Activated CD8-positive, alpha-beta memory T cell treated with anti-CD3 and anti-CD28 coated beads, Interleukin-2, amount 50 U/mL, for 1 hour (primary cell): ENCODE data around the gene EP400.
"Not testable (repeated sequence)": the region's sequence is repeated elsewhere in the genome, so short reads cannot be mapped to it uniquely, and the experiment has no call there.

ENCODE experiments used
- DNase-seq: peaks from one replicate; pipeline ENCODE4 v3.0.0-alpha.2; 2020; ENCODE audit errors: extremely low read depth

Gene EP400

DNA sequence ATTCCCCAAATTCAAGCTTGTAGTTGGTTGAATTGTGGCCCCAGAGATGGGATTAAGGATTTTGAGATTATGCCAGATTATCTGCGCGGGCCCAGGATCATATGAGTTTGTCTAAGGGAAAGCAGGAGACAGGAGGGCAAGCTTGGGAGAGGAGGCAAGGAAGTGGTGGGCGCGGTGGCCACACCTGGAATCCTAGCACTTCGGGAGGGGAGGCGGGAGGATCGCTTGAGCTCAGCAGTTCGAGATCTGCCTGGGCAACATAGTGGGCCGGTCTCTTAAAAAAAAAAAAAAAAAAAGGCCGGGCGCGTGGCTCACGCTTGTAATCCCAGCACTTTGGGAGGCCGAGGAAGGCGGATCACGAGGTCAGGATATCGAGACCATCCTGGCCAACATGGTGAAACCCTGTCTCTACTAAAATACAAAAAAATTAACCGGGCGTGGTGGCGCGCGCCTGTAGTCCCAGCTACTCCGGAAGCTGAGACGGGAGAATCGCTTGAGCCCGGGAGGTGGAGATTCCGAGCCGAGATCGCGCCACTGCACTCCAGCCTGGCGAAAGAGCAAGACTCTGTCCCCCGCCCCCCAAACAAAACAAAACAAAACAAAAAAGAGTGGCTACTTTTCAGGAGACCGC is 21.5 kb upstream of the EP400 start:
- DNase-seq = no peak

DNA sequence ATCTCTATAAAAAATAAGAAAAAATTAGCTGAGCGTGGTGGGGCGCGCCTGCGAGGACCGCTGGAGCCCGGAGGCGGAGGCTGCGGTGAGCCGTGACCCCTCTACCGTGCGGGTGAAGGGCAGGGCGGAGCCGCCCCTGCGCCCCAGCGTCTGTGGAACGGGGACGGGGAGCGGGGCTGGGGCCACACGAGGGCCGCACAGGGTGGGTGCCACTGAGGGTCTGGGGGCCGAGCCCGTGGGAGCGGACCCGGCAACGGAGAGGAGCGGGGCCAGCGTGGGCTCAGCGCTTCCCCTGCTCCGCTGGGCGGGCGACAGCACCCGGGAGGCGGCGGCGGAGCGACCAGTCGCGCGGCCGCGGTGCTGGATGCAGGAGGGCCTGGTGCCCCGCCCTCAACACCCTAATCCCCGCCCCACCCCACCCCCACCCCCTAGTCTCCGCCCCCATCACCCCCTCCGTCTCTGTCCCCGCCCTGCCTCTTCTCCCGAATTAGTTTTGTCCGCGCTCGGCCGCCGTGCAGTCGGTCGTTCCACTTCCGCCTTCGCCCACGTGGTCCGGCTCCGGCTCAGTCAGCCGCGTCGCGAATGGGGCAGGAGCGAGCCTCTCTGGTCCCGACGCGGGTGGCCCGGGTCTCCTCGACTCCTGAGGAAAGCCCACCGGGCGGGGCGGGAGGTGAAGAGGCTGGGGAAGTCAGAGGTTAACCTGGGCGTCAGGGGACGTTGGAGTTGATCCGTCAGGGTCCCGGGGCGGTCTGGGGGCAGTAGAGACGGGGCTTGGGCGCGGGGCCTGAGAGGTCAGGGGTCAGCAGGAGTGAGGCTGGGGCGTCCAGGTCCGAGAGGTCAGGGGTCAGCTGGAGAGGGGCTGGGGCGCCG is 20.8 kb upstream of the EP400 start, which contains the start of gene PUS1:
Gene PUS1 (plus strand): TSS at position 566 of the 870 bp plus-strand sequence. CDS start 447 bp downstream, outside the sequence.
- peak; percentile 85 for DNase-seq

DNA sequence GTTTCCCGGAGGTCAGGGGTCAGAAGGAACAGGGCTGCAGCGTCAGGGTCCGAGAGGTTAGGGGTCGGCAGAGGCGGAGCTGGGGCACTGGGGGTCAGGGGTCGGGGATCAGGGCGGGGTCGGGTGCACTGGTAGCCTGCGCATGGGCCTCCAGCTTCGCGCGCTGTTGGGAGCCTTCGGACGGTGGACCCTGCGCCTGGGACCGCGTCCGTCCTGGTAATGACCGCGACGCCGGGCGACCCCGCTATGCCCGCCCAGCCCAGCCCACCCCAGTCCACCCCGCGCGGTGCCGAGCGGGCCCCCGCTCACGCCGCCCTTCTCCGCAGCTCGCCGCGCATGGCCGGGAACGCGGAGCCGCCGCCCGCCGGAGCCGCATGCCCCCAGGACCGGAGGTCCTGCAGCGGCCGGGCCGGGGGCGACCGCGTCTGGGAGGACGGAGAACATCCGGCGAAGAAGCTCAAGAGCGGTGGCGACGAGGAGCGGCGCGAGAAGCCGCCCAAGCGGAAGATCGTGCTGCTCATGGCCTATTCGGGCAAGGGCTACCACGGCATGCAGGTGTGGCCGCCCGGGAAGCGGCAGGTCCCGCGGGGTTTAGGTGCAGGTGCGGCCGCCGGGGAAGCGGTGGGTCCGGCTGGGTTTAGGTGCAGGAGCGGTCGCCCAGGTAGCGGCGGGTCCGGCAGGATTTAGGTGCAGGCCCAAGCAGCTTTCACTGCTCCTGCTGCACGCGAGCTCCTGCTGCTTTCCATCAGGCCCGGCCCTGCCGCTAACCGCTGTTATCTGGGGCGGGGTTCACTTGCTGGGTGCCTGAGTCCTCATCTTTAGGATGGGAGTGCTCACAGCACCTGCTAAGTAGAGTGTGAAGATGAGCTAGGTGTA is 19.9 kb upstream of the EP400 start:
- no peak for DNase-seq

DNA sequence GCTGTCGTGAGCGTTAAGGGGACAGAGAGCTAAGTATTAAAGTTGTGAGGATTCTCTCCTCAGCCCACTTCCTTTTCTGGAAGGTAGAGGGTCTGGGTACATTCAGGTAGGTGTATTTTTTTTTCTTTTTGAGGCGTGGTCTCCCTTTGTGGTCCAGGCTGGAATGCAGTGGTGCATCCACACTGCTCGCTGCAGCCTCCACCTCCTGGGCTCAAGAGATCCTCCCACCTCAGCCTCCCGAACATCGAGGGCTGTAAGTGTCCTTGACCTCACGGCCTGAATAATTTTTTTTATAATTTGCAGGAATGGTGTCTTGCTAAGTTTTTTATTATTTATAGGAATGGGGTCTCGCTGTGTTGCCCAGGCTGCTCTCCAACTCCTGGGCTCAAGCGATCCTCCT is 19.2 kb upstream of the EP400 start:
- DNase-seq = no peak

DNA sequence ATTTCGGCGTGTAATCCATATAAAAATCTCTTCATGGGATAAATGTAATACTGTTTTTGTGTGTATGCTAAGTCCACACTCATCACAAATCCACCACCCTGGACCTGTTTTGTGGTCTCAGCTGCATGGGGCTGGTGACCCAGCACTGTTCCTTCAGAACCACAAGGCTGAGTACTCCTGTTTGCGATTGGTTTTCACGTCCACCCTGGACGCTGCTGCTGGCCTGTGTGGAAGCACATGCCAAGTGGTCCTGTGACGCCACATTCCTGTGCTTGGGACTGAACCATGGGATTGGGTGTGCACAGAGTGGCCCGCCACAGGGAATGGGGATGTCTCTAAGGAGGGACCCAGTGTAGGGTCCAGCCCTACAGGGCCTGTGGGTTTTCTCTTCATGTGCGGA is 16.4 kb upstream of the EP400 start:
- no peak for DNase-seq

DNA sequence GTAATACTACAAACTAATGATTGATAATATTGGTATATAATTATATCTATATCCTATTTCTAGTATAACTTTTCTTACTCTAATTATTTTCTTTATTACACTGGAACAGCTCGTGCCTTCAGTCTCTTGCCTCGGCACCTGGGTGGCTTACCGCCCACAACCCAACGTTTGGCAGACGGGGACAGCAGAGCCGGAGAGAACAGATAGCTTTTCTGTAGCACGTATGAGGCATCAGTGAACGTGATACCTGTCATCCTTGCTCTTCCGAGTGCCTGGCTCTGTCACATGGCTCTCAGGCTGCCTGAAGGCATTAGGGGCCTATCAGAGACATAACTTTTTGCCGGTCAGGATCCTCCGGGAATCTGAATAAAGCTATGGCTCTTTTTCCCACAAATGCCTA is 15.2 kb upstream of the EP400 start:
- no peak for DNase-seq

DNA sequence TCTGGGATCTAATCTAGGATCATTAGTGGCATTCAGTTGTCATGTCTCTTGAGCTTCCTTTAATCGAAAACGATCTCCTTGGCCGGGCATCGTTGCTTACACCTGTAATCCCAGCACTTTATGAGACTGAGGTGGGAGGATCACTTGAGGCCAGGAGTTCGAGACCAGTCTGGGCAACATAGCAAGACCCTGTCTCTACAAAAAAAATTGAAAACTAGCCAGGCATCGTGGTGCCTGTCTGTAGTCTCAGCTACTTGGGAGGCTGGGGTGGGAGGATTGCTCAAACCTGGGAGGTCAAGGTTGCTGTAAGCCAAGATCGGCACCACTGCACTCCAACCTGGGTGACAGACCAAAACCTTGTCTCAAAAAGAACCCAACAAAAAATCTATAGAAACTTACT is 11.7 kb upstream of the EP400 start:
- no peak for DNase-seq

DNA sequence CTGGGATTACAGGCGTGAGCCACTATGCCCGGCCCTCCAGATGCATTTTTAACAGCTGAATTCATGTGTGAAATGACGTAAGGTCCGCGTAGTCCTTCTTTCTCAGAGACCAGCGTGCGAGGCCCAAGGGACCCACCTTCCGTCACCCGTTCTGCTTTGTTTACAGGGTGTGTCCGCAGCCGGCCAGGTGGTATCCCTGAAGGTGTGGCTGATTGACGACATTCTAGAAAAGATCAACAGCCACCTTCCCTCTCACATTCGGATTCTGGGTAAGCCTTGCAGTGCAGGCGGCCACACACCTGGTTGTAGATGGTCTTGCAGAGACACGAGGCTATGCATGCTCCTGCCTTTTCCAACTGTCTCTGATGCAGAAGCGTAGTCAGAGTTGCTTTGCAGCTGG is 10.7 kb upstream of the EP400 start:
- no peak for DNase-seq

DNA sequence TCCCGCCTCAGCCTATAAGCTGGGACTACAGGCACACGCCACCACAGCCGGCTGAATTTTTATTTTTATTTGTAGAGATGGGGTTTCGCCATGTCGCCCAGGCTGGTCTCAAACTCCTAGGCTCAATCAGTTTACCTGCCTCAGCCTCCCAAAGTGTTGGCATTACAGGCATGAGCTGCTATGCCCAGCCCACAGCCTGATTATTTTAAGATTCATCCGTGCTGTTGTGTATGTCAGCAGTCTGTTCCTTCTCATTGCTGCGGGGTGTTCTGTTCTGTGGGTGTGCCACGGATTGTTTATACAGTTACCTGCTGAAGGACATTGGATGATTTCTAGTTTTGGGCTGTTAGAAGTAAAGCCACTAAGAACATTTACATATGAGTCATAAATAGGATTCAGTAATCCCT is 9.6 kb upstream of the EP400 start:
- DNase-seq = no peak

DNA sequence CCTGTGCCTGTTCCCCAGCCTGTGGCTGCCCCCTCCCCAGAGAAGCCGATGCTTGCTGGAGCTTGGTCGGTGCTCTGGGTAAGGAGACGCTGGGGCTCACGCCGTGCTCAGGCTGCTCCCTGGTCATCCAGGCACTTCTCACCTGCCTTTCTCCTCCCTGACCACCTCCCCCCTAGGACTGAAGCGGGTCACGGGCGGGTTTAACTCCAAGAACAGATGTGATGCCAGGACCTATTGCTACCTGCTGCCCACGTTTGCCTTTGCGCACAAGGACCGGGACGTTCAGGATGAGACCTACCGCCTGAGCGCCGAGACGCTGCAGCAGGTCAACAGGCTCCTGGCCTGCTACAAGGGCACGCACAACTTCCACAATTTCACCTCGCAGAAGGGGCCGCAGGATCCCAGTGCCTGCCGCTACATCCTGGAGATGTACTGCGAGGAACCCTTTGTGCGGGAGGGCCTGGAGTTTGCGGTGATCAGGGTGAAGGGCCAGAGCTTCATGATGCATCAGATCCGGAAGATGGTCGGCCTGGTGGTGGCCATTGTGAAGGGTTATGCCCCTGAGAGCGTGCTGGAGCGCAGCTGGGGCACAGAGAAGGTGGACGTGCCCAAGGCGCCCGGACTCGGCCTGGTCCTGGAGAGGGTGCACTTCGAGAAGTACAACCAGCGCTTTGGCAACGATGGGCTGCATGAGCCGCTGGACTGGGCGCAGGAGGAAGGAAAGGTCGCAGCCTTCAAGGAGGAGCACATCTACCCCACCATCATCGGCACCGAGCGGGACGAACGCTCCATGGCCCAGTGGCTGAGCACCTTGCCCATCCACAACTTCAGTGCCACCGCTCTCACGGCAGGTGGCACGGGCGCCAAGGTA is 8.4 kb upstream of the EP400 start:
- DNase-seq = no peak

DNA sequence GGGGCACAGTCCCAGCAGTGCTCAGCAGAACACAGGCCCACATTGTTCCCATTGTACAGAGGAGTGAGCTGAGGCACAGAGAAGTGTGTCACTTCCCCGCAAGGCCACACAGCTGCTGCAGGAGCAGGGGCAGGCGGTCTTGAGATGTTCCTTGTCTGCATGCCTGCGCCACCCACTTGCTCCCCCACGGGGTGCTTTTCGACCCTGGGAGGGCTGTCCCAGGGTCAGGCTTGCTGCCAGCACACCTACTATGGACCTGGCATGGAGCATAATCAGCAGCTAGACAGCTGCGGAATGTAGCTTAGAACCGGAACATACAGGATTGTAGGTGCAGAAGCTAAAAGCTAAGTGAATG is 7.8 kb upstream of the EP400 start:
- no peak for DNase-seq

DNA sequence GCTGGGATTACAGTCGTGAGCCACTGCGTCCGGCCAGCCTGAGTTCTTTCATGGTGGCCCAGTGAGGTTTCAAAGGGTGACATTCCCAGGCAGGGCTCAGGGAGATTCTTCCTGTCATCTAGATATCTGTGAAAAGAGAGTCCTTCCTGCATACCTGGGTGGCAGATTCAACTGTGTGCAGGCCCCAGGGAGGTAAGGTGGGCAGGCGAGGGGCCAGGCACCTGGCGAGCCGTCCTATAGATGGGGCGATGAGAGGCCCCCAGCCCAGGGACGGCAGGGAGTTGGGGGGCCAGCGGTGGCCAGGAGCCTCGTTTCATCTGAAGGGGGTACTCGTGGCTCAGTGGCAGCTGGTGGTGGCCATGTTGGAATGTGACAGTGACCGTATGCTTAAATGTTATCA is 7.1 kb upstream of the EP400 start:
- no peak for DNase-seq

DNA sequence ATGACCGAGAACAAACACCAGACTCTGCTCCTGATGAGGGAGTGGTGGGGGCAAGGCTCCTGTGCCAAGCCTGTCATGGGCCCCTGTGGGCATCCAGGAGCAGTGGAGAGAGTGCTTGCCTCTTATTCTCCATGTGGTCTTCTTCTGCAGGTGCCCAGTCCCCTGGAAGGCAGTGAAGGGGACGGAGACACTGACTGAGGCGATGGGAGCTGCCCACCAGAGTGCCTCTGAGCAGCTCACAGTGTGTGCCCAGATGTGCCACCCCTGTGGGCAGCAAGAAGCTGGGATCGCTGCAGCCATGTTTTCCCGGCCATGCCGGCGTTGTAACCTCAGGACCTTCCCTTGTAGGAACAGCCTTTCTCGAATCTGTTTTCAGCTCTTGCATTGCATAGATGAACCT is 6.4 kb upstream of the EP400 start:
- DNase-seq = no peak

DNA sequence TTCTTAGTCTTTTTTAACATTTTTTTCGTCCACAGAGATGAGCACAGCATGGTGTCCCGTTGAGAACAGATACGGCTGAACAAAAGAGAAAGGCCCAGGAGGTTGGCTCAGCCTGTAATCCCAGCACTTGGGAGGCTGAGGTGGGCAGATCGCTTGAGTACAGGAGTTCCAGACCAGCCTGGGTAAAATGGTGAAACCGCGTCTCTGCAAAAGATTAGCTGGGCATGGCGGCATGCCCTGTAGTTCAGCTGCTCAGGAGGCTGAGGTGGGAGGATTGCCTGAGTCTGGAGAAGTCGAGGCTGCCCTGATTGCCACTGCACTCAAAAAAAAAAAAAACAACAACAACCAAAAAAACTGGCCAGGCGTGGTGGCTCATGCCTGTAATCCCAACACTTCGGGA is 5.9 kb upstream of the EP400 start:
- DNase-seq = no peak

DNA sequence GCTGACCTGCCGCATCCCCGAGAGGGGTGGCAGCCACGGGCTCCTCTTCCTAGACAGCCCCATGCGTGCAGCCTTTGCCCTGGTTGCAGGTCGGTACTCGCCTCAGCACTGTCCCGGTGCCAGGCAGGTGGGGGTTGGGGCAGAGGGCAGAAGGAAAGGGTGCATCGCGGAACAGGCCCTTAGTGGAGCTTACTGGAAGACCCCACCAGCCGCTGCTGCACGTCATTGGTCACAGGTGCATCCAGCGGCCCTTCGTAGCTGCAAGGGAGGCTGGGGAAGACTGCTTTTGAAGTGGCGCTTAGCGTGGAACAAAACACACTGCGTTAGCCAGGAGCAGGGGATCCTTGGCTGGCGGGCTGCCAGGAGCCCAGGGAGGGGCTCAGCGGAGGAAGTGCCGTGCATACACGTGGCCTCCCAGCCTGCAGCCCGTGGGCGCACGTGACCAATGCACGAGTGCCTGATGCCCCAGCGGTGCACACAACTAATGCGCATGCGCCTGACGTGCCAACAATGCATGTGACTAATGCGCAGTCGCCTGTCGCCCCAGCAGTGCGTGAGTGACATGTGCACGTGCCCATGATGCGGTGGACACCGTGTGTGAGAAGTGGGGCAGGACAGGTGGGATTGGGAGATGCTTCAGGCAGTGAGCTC is 5.0 kb upstream of the EP400 start:
- DNase-seq = no peak

DNA sequence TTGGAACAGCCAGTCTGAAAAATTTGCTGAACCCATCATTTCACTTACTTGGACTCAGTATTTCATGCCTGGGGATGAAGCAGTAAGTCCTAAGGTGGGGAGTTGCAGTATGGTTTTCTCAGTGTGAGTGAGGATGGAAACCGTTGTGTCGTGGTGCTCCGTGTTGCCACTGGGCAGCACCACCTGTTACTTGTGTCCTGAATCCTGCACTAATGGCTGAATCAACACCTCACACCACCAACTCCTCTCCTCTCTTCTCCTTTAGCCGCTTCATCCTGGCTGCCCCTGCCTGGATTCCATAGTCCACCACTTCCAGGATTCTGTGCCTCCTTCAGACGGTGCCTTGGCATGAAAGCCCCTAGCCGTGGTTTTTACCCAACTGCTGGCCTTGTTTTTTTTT is 3.0 kb upstream of the EP400 start:
- DNase-seq = no peak

DNA sequence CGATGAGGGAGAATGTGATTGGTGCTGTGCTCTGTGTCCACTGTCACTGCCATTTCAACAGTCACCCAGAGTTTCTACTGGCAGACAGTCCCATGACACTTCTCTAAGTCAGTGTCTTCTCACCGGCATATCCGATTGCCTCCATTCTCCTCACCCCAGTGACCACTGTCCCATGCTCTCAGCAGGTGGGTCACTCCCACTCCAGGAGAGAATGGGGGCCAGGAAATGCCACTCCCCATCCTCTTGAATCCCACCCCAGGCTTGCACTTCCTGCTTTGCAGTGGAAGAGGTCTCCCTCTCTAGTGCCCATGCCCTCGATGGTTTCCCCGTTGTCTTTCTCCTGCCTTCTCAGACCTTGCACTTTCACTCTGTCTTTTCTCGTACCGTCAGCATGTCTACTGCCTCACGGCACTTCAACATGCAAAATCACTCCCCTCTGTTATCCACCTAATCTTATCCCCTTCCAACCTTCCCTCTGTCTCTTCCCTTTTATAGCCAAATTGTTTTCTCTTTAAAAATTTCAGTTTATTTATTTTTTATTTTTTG is 2.2 kb upstream of the EP400 start:
- DNase-seq = no peak

DNA sequence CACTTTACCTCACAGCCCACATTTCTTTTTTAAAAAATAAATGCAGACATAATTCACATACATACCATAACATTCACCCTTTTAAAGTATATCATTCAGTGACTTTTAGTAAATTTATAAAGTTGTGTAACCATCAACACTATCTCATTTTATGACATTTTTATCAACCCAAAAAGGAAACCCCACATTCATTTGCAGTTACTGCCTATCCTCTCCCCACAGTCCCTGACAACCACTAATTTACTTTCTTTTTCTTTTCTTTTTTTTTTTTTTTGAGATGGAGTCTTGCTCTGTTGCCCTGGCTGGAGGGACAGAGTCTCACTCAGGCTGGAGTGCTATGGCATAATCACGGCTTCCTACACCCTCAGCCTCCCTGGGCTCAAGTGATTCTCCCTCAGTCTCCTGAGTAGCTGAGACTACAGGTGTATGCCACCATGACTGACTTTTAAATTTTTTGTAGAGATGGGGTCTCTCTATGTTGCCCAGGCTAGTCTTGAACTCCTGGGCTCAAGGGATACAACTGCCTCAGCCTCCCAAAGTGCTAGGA is 1.5 kb upstream of the EP400 start:
- no peak for DNase-seq

DNA sequence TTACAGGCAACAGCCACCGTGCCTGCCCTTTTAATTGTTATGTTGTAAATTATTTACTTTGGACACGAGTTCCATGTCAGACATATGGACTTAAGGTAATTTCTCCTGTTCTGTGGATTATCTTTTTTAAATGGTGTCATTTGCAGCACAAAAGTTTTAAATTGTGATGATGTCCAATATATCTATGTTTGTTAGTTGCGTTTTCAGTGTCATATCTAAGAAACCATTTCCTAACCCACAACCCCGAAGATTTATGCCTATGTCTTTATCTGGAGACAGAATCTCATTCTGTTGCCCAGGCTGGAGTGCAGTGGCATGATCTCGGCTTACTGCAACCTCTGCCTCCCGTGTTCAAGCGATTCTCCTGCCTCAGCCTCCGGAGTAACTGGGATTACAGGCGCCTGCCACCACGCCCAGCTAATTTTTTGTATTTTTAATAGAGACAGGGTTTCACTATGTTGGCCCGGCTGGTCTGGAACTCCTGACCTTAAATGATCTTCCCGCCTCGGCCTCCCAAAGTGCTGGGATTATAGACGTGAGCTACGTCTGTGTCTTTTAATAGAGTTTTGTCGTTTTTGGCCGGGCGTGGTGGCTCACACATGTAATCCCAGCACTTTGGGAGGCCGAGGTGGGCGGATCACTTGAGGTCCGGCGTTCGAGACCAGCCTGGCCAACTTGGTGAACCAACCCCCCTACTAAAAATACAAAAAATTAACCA is 870 bp upstream of the EP400 start:
- not testable (repeated sequence) for DNase-seq
